HG03280 (cell line): Measurements from ENCODE around the gene ARL13B.

ENCODE experiments used
- ATAC-seq: cut with Tn5 transposase; IDR thresholded peaks from one replicate; pipeline ENCODE4 v1.9.1; 2021; ENCODE audit warnings: mild to moderate bottlenecking, moderate library complexity; ENCODE audit not compliant: unreplicated experiment

The ARL13B gene

DNA sequence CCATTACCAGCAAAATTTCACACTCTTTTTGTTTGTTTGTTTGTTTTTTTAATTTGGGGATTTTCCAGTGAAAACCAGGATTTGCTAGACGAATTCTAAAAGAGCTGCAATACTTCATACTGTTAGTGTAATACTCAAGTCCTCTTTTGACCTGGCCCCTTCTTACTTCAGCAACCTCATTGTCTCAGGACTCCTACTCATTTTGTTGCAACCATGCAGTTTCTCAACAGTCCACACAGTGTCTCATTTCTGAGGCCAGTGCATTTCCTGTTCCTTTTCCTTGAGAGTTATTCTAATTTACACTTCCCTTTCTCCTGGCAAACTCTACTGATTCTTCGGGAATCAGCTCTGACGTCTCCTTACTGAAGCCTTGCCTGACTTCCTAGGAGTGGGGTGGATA lies 118.5 kb downstream of the ARL13B start:
- no peak for ATAC-seq

DNA sequence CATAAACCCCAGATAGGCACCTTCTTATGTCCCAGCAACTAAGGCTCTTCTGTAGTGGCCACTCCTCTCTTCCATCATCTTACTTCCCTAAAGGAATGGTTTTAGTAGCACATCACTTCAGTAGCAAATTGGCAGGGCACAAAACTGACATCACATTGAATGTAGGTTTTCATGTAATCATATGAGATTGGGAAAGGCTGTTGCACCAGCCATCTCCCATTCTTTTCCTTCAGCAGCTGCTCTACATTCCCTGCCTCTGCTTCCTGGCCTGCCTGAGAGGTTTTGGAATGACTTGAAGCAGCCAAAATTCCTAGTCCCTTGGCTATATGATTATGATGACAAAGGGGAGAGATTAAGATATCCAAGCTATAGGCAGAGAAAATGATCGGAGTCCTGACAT lies 119.4 kb downstream of the ARL13B start:
- ATAC-seq: no peak

DNA sequence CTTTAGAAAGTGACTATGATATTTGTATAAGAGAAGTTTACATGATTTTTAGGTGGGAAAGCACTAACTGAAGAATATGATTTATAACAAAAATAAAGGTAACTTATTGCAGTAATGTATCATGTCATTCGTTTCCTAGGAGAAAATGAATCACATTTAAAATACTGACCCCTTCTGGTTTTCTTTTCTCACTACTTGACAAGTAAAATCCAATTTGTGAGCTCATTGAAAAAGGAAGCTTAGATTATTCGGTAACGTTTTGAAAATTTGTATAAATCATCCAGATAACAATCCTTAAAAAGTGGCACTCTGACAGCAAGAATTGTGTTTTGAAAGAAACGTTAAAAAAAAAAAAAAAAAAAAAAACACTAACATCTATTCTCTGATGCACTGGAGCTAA lies 121.9 kb downstream of the ARL13B start:
- no peak for ATAC-seq
